ENCODE measurements around the gene OPALIN.

Gene OPALIN

GRCh38 chr10:96357038-96357620 is 1.7 kb downstream of the OPALIN start:
- WGBS, result 62% methylated on average over 8 of the region's 8 CpGs
- Histone ChIP-seq H2BK15ac (ENCODE audit: low read depth, poor library complexity, severe bottlenecking) (no peak overlapping the region), H3K36me3 (ENCODE audit: control insufficient read depth in 1 of 2, insufficient read depth in 2 of 2, low read depth in 1 of 2, low read length in 2 of 2) (no peaks in the 10 kb centered on the region)

GRCh38 chr10:96352582-96352981 is 6.2 kb downstream of the OPALIN start:
- no peak overlapping the region for H3K9ac ChIP-seq (ENCODE audit: low read length)
- H3K4me1 ChIP-seq (ENCODE audit: control insufficient read depth, insufficient read depth, low read depth, low read length), result no peaks in the 10 kb centered on the region
- no peak overlapping the region for H2BK5ac ChIP-seq (ENCODE audit: low read depth, low read length, poor library complexity, severe bottlenecking)
- no peak overlapping the region for H3K27ac ChIP-seq (ENCODE audit: low read length, poor library complexity, severe bottlenecking)
- no peak overlapping the region for H2AFZ ChIP-seq (ENCODE audit: low read depth, low read length)
- no peaks in the 10 kb centered on the region for H3K9me3 ChIP-seq (ENCODE audit: control insufficient read depth, low read length)
- H3K4me2 ChIP-seq (ENCODE audit: low read length, poor library complexity, severe bottlenecking), result no peak overlapping the region
- no peak overlapping the region for H3K18ac ChIP-seq (ENCODE audit: low read depth in 1 of 2, low read length in 2 of 2)
- no peak overlapping the region for H2BK120ac ChIP-seq (ENCODE audit: low read depth, low read length)
- DNase-seq, result no peak
- no peaks in the 10 kb centered on the region for H3K36me3 ChIP-seq (ENCODE audit: control insufficient read depth in 1 of 2, insufficient read depth in 2 of 2, low read depth in 1 of 2, low read length in 2 of 2)
- no peak overlapping the region for H3K14ac ChIP-seq (ENCODE audit: low read length in 2 of 2)
- no peak overlapping the region for H3K4ac ChIP-seq (ENCODE audit: low read depth in 1 of 2, low read length in 2 of 2)
- no peak overlapping the region for H2BK15ac ChIP-seq (ENCODE audit: low read depth, poor library complexity, severe bottlenecking)
- peaks cover 34 to 35% of the 10 kb centered on the region in 2 experiments for H3K27me3 ChIP-seq (ENCODE audit: control insufficient read depth in 1 of 2, insufficient read depth in 1 of 2, low read length in 2 of 2)
- no peak overlapping the region for H4K8ac ChIP-seq (ENCODE audit: low read length)
- H3K23ac ChIP-seq (ENCODE audit: low read length in 2 of 2), result no peak overlapping the region
- H3K4me3 ChIP-seq (ENCODE audit: insufficient read depth in 1 of 2, low read depth in 1 of 2, low read length in 2 of 2), result no peak overlapping the region
- WGBS, result 60% methylated on average over 4 of the region's 4 CpGs
- H2AK5ac ChIP-seq (ENCODE audit: low read length, severe bottlenecking), result no peak overlapping the region
- no peaks in the 10 kb centered on the region for H3K79me1 ChIP-seq (replicated peaks; ENCODE audit: low read length, poor library complexity, severe bottlenecking)
- no peak overlapping the region for H4K91ac ChIP-seq (ENCODE audit: low read length)
- no peak overlapping the region for H2BK12ac ChIP-seq (ENCODE audit: low read length in 2 of 2)

More at GRCh38 chr10:96357038-96357620, 1.7 kb downstream of the OPALIN start:
- Histone ChIP-seq H2AK5ac (ENCODE audit: low read length, severe bottlenecking) (no peak overlapping the region), H3K9me3 (ENCODE audit: control insufficient read depth, low read length) (no peaks in the 10 kb centered on the region), H3K23ac (ENCODE audit: low read length in 2 of 2) (no peak overlapping the region), H3K4me2 (ENCODE audit: low read length, poor library complexity, severe bottlenecking) (no peak overlapping the region), H2BK12ac (ENCODE audit: low read length in 2 of 2) (no peak overlapping the region), H3K27ac (ENCODE audit: low read length, poor library complexity, severe bottlenecking) (no peak overlapping the region), H3K27me3 (ENCODE audit: control insufficient read depth in 1 of 2, insufficient read depth in 1 of 2, low read length in 2 of 2) (peaks cover 31 to 49% of the 10 kb centered on the region in 2 experiments), H4K8ac (ENCODE audit: low read length) (no peak overlapping the region), H2BK120ac (ENCODE audit: low read depth, low read length) (no peak overlapping the region), H3K9ac (ENCODE audit: low read length) (no peak overlapping the region), H3K14ac (ENCODE audit: low read length in 2 of 2) (no peak overlapping the region), H3K18ac (ENCODE audit: low read depth in 1 of 2, low read length in 2 of 2) (no peak overlapping the region), H3K4ac (ENCODE audit: low read depth in 1 of 2, low read length in 2 of 2) (no peak overlapping the region), H4K91ac (ENCODE audit: low read length) (no peak overlapping the region), H3K4me3 (ENCODE audit: insufficient read depth in 1 of 2, low read depth in 1 of 2, low read length in 2 of 2) (no peak overlapping the region), H2BK5ac (ENCODE audit: low read depth, low read length, poor library complexity, severe bottlenecking) (no peak overlapping the region), H2AFZ (ENCODE audit: low read depth, low read length) (no peak overlapping the region), H3K4me1 (ENCODE audit: control insufficient read depth, insufficient read depth, low read depth, low read length) (no peaks in the 10 kb centered on the region), H3K79me1 (replicated peaks; ENCODE audit: low read length, poor library complexity, severe bottlenecking) (no peaks in the 10 kb centered on the region)
- DNase-seq, result no peak

GRCh38 chr10:96352027-96352426 is 6.8 kb downstream of the OPALIN start:
- Histone ChIP-seq H3K36me3 (ENCODE audit: control insufficient read depth in 1 of 2, insufficient read depth in 2 of 2, low read depth in 1 of 2, low read length in 2 of 2) (no peaks in the 10 kb centered on the region), H3K4me2 (ENCODE audit: low read length, poor library complexity, severe bottlenecking) (no peak overlapping the region), H3K9ac (ENCODE audit: low read length) (no peak overlapping the region), H3K14ac (ENCODE audit: low read length in 2 of 2) (no peak overlapping the region), H3K27ac (ENCODE audit: low read length, poor library complexity, severe bottlenecking) (no peak overlapping the region), H3K9me3 (ENCODE audit: control insufficient read depth, low read length) (no peaks in the 10 kb centered on the region), H2BK15ac (ENCODE audit: low read depth, poor library complexity, severe bottlenecking) (no peak overlapping the region), H3K4ac (ENCODE audit: low read depth in 1 of 2, low read length in 2 of 2) (no peak overlapping the region), H4K91ac (ENCODE audit: low read length) (no peak overlapping the region), H3K23ac (ENCODE audit: low read length in 2 of 2) (no peak overlapping the region), H2BK12ac (ENCODE audit: low read length in 2 of 2) (no peak overlapping the region), H2BK5ac (ENCODE audit: low read depth, low read length, poor library complexity, severe bottlenecking) (no peak overlapping the region), H3K4me1 (ENCODE audit: control insufficient read depth, insufficient read depth, low read depth, low read length) (no peaks in the 10 kb centered on the region), H2AK5ac (ENCODE audit: low read length, severe bottlenecking) (no peak overlapping the region), H3K18ac (ENCODE audit: low read depth in 1 of 2, low read length in 2 of 2) (no peak overlapping the region), H2BK120ac (ENCODE audit: low read depth, low read length) (no peak overlapping the region), H3K79me1 (replicated peaks; ENCODE audit: low read length, poor library complexity, severe bottlenecking) (no peaks in the 10 kb centered on the region), H4K8ac (ENCODE audit: low read length) (no peak overlapping the region), H3K4me3 (ENCODE audit: insufficient read depth in 1 of 2, low read depth in 1 of 2, low read length in 2 of 2) (no peak overlapping the region), H2AFZ (ENCODE audit: low read depth, low read length) (no peak overlapping the region), H3K27me3 (ENCODE audit: control insufficient read depth in 1 of 2, insufficient read depth in 1 of 2, low read length in 2 of 2) (peaks cover 29 to 30% of the 10 kb centered on the region in 2 experiments)
- no peak for DNase-seq

DNA sequence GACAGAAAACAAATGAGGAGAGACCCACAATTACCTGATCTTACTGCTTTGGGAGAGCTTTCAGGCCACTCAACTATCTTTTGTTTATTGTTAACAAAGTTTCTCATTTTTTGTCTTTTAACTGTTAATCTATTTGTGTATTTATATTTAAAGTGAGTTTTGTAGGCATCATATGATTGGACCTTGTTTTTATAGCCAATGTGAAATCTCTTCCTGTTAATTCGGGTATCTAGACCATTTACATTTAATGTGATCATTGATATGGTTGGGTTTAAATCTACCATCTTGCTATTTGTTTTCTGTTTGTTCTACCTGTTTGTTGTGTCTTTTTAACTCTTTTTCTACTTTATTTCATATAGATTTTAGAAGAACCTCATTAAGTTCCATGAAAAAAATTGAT is 12.5 kb downstream of the OPALIN start:
- Histone ChIP-seq H2BK15ac (ENCODE audit: low read depth, poor library complexity, severe bottlenecking) (no peak overlapping the region), H3K4me2 (ENCODE audit: low read length, poor library complexity, severe bottlenecking) (no peak overlapping the region), H4K8ac (ENCODE audit: low read length) (no peak overlapping the region), H3K4ac (ENCODE audit: low read depth in 1 of 2, low read length in 2 of 2) (no peak overlapping the region), H3K18ac (ENCODE audit: low read depth in 1 of 2, low read length in 2 of 2) (no peak overlapping the region), H2AK5ac (ENCODE audit: low read length, severe bottlenecking) (no peak overlapping the region), H3K9me3 (ENCODE audit: control insufficient read depth, low read length) (peaks cover 11% of the 10 kb centered on the region), H3K4me1 (ENCODE audit: control insufficient read depth, insufficient read depth, low read depth, low read length) (no peaks in the 10 kb centered on the region), H3K4me3 (ENCODE audit: insufficient read depth in 1 of 2, low read depth in 1 of 2, low read length in 2 of 2) (no peak overlapping the region), H2BK12ac (ENCODE audit: low read length in 2 of 2) (no peak overlapping the region), H3K9ac (ENCODE audit: low read length) (no peak overlapping the region), H2AFZ (ENCODE audit: low read depth, low read length) (no peak overlapping the region), H3K36me3 (ENCODE audit: control insufficient read depth in 1 of 2, insufficient read depth in 2 of 2, low read depth in 1 of 2, low read length in 2 of 2) (no peaks in the 10 kb centered on the region), H3K23ac (ENCODE audit: low read length in 2 of 2) (no peak overlapping the region), H2BK120ac (ENCODE audit: low read depth, low read length) (no peak overlapping the region), H3K14ac (ENCODE audit: low read length in 2 of 2) (no peak overlapping the region), H3K27me3 (ENCODE audit: control insufficient read depth in 1 of 2, insufficient read depth in 1 of 2, low read length in 2 of 2) (peaks cover 6 to 16% of the 10 kb centered on the region in 2 experiments), H3K27ac (ENCODE audit: low read length, poor library complexity, severe bottlenecking) (no peak overlapping the region), H2BK5ac (ENCODE audit: low read depth, low read length, poor library complexity, severe bottlenecking) (no peak overlapping the region), H4K91ac (ENCODE audit: low read length) (no peak overlapping the region), H3K79me1 (replicated peaks; ENCODE audit: low read length, poor library complexity, severe bottlenecking) (no peaks in the 10 kb centered on the region)
- WGBS, result 57% methylated on average over 1 of the region's 1 CpG
- no peak for DNase-seq

All from mesenchymal stem cell (in vitro differentiated cells and primary cell).